A549 (cell line): Measurements from ENCODE around the gene GBE1. TPM values are rescaled to one million over a fixed set of nuclear protein-coding genes. Genes with fewer than 3 reads are reported as not detected.
A peak's percentile ranks its signal among the peaks of the same experiment; 100 is the strongest.

Experiments
- ATAC-seq, 2 experiments: fragments of 200-7000 bp in 1 of 2; fragments of >200 bp in 1 of 2; cut with Nextera tagmentation in 1 of 2; cut with Tn5 transposase in 1 of 2; 3 replicates each; pipeline versions ENCODE4 v1.8.0 to v1.9.1; 2018 to 2020; ENCODE audit warnings: mild to moderate bottlenecking in 1 of 2, moderate library complexity in 1 of 2
- CTCF ChIA-PET: fragments of 300-600 bp; sonication (Branson Sonifier 250); formaldehyde crosslinking; extraction: SDS; loops from one replicate; lab custom pipeline; 2021; ENCODE audit warnings: antibody characterized with exemption, inconsistent platforms; lab: Yijun Ruan, JAX
- POLR2A ChIA-PET: fragments of 350-600 bp; formaldehyde crosslinking; extraction: SDS; loops from one replicate; lab custom pipeline; 2021; ENCODE audit warnings: antibody characterized with exemption, inconsistent platforms; lab: Yijun Ruan, JAX
- DNase-seq, 2 experiments: peaks; one replicate each; pipeline versions ENCODE4 v3.0.0 to v3.0.0-alpha.2; 2011 to 2016; ENCODE audit warnings: low read depth in 1 of 2, low spot score in 1 of 2
- FAIRE-seq: peaks from 2 replicates; lab custom pipeline; 2011; peaks lifted over from hg19 to GRCh38; lab: Jason Lieb, UNC
- H3K27ac ChIP-seq, 2 experiments: fragments of >200 bp; sonication (Bioruptor Twin); formaldehyde crosslinking; 3 replicates each; pipeline ENCODE4 v1.5.1; 2016 to 2017
- H3K4me1 ChIP-seq: fragments of >200 bp; sonication (Bioruptor Twin); formaldehyde crosslinking; 3 replicates; pipeline ENCODE4 v1.6.1; 2016
- H3K4me2 ChIP-seq: fragments of >200 bp; sonication (Bioruptor Twin); formaldehyde crosslinking; 3 replicates; pipeline ENCODE4 v1.6.1; 2016
- H3K4me3 ChIP-seq: fragments of >200 bp; sonication (Bioruptor Twin); formaldehyde crosslinking; 3 replicates; pipeline ENCODE4 v1.5.1; 2016
- H3K9me3 ChIP-seq: fragments of >200 bp; sonication (Bioruptor Twin); formaldehyde crosslinking; 3 replicates; pipeline ENCODE4 v1.6.1; 2016
- BHLHE40 ChIP-seq: IDR thresholded peaks from 2 replicates; pipeline ENCODE4 v1.6.1; 2012; ENCODE audit warnings: low read depth, low read length, inconsistent platforms
- CHD2 ChIP-seq: fragments of 150-350 bp; IDR thresholded peaks from 2 replicates; pipeline ENCODE4 v1.6.1; 2014; ENCODE audit warnings: low read length; ENCODE audit not compliant: partially characterized antibody
- EHMT2 ChIP-seq: fragments of 200-600 bp; sonication (generic); IDR thresholded peaks from 2 replicates; pipeline ENCODE4 v1.6.1; 2016; ENCODE audit warnings: antibody characterized with exemption, low read depth, mild to moderate bottlenecking, moderate library complexity
- EP300 ChIP-seq, 2 experiments: fragments of >200 bp; sonication (Bioruptor Twin); formaldehyde crosslinking; IDR thresholded peaks; 2 replicates in 1 of 2; 3 replicates in 1 of 2; pipeline ENCODE4 v1.6.1; 2016 to 2017
- GATA3 ChIP-seq: IDR thresholded peaks from 2 replicates; pipeline ENCODE4 v1.6.1; 2012; ENCODE audit warnings: borderline replicate concordance
- JUN ChIP-seq, 2 experiments: fragments of >200 bp; sonication (Bioruptor Twin); formaldehyde crosslinking; IDR thresholded peaks; 2 replicates in 1 of 2; 3 replicates in 1 of 2; pipeline ENCODE4 v1.6.1; 2016 to 2017
- JUNB ChIP-seq: fragments of >200 bp; sonication (Bioruptor Twin); formaldehyde crosslinking; IDR thresholded peaks from 2 replicates; pipeline ENCODE4 v1.6.1; 2016
- KDM1A ChIP-seq: fragments of 200-600 bp; sonication (generic); IDR thresholded peaks from 2 replicates; pipeline ENCODE4 v1.6.1; 2016; ENCODE audit warnings: low read depth, mild to moderate bottlenecking
- MAFK ChIP-seq: fragments of 450-650 bp; IDR thresholded peaks from 2 replicates; pipeline ENCODE4 v1.6.1; 2014; ENCODE audit not compliant: partially characterized antibody
- POLR2AphosphoS2 ChIP-seq: conservative IDR thresholded peaks from 2 replicates; pipeline ENCODE4 v1.6.1; 2012; ENCODE audit warnings: low read length, improper control_type of control experiment, inconsistent platforms
- RAD21 ChIP-seq, 2 experiments: fragments of >200 bp in 1 of 2; sonication (Bioruptor Twin) in 1 of 2; formaldehyde crosslinking in 1 of 2; IDR thresholded peaks in 1 of 2; conservative IDR thresholded peaks in 1 of 2; 2 replicates in 1 of 2; 3 replicates in 1 of 2; pipeline ENCODE4 v1.6.1; 2012 to 2018; ENCODE audit warnings: inconsistent platforms in 1 of 2
- RFX5 ChIP-seq: fragments of 450-650 bp; IDR thresholded peaks from 2 replicates; pipeline ENCODE4 v1.7.1; 2014; ENCODE audit warnings: antibody characterized with exemption, mild to moderate bottlenecking, moderate library complexity
- SMC3 ChIP-seq: fragments of >200 bp; sonication (Bioruptor Twin); formaldehyde crosslinking; IDR thresholded peaks from 3 replicates; pipeline ENCODE4 v1.6.1; 2018; ENCODE audit warnings: inconsistent platforms
- SREBF2 ChIP-seq: fragments of 450-650 bp; IDR thresholded peaks from 2 replicates; pipeline ENCODE4 v1.6.1; 2014; ENCODE audit warnings: mild to moderate bottlenecking, moderate library complexity
- TP53 ChIP-seq: fragments of 250-450 bp; sonication (Bioruptor Pico); IDR thresholded peaks from 2 replicates; pipeline ENCODE4 v1.5.0; 2021; ENCODE audit warnings: mild to moderate bottlenecking, moderate library complexity
- ZC3H11A ChIP-seq: fragments of 450-650 bp; IDR thresholded peaks from 2 replicates; pipeline ENCODE4 v1.6.1; 2014; ENCODE audit warnings: antibody characterized with exemption, mild to moderate bottlenecking
- ZFP36 ChIP-seq: fragments of 450-650 bp; IDR thresholded peaks from 2 replicates; pipeline ENCODE4 v1.6.1; 2014; ENCODE audit warnings: borderline replicate concordance; ENCODE audit not compliant: partially characterized antibody
- WGBS: methylation state at CpG from one replicate; pipeline ENCODE4 v1.1.6; 2017; ENCODE audit errors: missing lambda C conversion rate; 5-methylcytosine and 5-hydroxymethylcytosine counted together
- polyA plus RNA-seq, 4 experiments: library from polyadenylated mRNA; depleted of rRNA in 3 of 4; stranded (reverse); fragments of >200 nt; fragmentation: RNase III in 1 of 4; extraction: RNeasy Plus Mini Kit Qiagen cat#74134 plus additional on column Dnase treatment in 1 of 4; gene quantifications; 2 replicates in 3 of 4; 3 replicates in 1 of 4; pipeline ENCODE4 v1.2.3, GENCODE V29; 2011 to 2017
- TF ChIP-seq, protein P1 (sequence below): fragments of >200 bp; sonication (Bioruptor Twin); formaldehyde crosslinking; IDR thresholded peaks from 2 replicates; pipeline ENCODE4 v1.6.1; 2016
- TF ChIP-seq, protein P2 (sequence below): fragments of >200 bp; sonication (Bioruptor Twin); formaldehyde crosslinking; IDR thresholded peaks from 3 replicates; pipeline ENCODE4 v1.5.1; 2016
- TF ChIP-seq, protein P3 (sequence below): fragments of 450-650 bp; IDR thresholded peaks from 2 replicates; pipeline ENCODE4 v1.6.1; 2014; ENCODE audit warnings: antibody characterized with exemption
- TF ChIP-seq, protein P4 (sequence below): IDR thresholded peaks from 2 replicates; pipeline ENCODE4 v1.6.1; 2012

Gene GBE1
- polyA plus RNA-seq, 2 of the 4 experiments (the other 2 are of a cell fraction) = 39.5 to 55.0 TPM

DNA sequence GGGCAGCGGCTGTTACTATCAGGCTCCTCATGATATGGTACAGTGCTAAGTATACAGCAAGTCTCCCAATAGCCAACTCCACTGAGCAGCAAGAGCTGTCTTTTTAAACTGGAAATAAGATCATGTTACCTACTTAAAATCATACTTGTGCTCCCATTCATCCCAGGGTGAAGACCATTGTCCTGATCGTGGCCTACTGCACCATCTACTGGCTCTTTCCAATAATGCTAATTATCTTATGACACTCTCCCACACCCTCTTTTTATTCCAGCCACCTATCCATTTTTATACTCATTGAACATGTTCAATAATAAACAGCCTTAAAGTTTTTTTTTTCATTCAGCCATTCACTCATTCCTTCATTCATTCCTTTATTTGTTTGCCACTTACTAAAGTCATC, 117.7 kb downstream of the GBE1 start:
- DNase-seq = peak in 1 of 2 experiments; percentile 25
- peak; percentile 78; a peak in 5 of 6 replicates for ATAC-seq
- no peak overlapping the region for H3K4me3 ChIP-seq
- no peak overlapping the region for H3K4me2 ChIP-seq
- no peak for FAIRE-seq
- no peak for TF ChIP-seq ZFP36
- no peak for TF ChIP-seq CHD2
- peak; percentile 35; the same call in 2 of the 3 replicates for TF ChIP-seq SMC3
- TF ChIP-seq, protein P1, sequence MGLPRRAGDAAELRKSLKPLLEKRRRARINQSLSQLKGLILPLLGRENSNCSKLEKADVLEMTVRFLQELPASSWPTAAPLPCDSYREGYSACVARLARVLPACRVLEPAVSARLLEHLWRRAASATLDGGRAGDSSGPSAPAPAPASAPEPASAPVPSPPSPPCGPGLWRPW = no peak
- TF ChIP-seq RAD21 (conservative IDR thresholded peaks at IDR 0.05 in 1 of 2, IDR thresholded peaks at IDR 0.05 in 1 of 2) = peak; percentile 49 to 62
- TF ChIP-seq, protein P2, sequence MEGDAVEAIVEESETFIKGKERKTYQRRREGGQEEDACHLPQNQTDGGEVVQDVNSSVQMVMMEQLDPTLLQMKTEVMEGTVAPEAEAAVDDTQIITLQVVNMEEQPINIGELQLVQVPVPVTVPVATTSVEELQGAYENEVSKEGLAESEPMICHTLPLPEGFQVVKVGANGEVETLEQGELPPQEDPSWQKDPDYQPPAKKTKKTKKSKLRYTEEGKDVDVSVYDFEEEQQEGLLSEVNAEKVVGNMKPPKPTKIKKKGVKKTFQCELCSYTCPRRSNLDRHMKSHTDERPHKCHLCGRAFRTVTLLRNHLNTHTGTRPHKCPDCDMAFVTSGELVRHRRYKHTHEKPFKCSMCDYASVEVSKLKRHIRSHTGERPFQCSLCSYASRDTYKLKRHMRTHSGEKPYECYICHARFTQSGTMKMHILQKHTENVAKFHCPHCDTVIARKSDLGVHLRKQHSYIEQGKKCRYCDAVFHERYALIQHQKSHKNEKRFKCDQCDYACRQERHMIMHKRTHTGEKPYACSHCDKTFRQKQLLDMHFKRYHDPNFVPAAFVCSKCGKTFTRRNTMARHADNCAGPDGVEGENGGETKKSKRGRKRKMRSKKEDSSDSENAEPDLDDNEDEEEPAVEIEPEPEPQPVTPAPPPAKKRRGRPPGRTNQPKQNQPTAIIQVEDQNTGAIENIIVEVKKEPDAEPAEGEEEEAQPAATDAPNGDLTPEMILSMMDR = peak; percentile 31
- TF ChIP-seq, all 56 proteins: peak for 3
- Histone ChIP-seq H3K4me1 (no peaks in the 10 kb centered on the region; the same call in 2 of the 3 replicates), H3K27ac (no peak overlapping the region), H3K9me3 (no peaks in the 10 kb centered on the region)
- ChIA-PET CTCF (interaction anchor here (0.7 to 1.5 kb wide), 5 partner anchors 29 to 490 kb away, joined by 3 to 8 read pairs (median 3); no protein-coding TSS in a partner anchor), POLR2A (no interaction called here)
- WGBS = 69% methylated on average over 2 of the region's 2 CpGs

DNA sequence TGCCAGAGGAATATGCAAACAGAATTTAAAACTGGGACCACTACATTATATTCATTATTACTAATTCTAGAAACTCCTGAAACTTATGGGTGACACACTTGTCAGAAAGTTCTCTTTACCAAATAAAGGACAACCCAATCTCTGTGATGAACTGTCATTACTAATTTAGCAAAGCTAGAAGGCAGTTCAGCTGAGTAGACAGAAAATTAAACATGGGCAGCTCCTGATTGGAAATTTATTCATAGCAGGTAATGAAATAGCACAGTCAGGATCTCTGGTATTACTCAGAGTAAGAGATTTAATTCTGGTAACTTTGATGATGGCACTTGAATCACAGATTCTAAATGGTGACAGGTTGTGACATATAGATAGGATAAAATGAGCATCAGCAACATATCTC, 123.0 kb downstream of the GBE1 start:
- FAIRE-seq = no peak

DNA sequence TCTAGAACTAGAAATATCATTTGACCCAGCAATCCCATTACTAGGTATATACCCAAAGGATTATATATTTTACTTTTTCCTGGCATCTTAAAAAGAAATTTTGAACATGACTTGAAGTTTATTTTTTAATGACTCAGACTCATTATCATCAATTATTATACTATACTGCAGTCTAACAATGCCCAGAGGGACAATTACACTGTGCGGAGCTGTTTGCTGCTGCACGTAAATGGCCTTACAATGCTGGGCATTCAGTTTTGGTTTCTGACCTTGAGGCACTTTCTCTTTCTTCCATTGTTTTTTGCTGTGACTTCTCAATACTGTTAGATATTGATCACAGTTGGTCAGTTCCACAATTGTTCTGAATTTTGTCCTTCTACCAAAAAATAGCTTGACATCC, 128.8 kb downstream of the GBE1 start:
- H3K4me1 ChIP-seq = no peaks in the 10 kb centered on the region
- DNase-seq (no peak), ATAC-seq (no peak), FAIRE-seq (no peak)
- no peak overlapping the region for H3K27ac ChIP-seq
- 93% methylated on average over 2 of the region's 2 CpGs for WGBS
- H3K4me2 ChIP-seq = no peak overlapping the region
- no peaks in the 10 kb centered on the region for H3K9me3 ChIP-seq
- ChIA-PET POLR2A (no interaction called here), CTCF (no interaction called here)
- TF ChIP-seq EP300 (IDR thresholded peaks at IDR 0.05) (no peak), EHMT2 (no peak), ZC3H11A (no peak), POLR2AphosphoS2 (no peak), SREBF2 (no peak), RFX5 (no peak), GATA3 (no peak), BHLHE40 (no peak), JUNB (no peak), KDM1A (no peak), RAD21 (conservative IDR thresholded peaks at IDR 0.05 in 1 of 2, IDR thresholded peaks at IDR 0.05 in 1 of 2) (no peak), JUN (IDR thresholded peaks at IDR 0.05) (no peak)
- TF ChIP-seq, protein P3, sequence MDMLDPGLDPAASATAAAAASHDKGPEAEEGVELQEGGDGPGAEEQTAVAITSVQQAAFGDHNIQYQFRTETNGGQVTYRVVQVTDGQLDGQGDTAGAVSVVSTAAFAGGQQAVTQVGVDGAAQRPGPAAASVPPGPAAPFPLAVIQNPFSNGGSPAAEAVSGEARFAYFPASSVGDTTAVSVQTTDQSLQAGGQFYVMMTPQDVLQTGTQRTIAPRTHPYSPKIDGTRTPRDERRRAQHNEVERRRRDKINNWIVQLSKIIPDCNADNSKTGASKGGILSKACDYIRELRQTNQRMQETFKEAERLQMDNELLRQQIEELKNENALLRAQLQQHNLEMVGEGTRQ = no peak
- TF ChIP-seq, protein P1 = no peak
- TF ChIP-seq, protein P4, sequence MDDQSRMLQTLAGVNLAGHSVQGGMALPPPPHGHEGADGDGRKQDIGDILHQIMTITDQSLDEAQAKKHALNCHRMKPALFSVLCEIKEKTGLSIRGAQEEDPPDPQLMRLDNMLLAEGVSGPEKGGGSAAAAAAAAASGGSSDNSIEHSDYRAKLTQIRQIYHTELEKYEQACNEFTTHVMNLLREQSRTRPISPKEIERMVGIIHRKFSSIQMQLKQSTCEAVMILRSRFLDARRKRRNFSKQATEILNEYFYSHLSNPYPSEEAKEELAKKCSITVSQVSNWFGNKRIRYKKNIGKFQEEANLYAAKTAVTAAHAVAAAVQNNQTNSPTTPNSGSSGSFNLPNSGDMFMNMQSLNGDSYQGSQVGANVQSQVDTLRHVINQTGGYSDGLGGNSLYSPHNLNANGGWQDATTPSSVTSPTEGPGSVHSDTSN = no peak
- H3K4me3 ChIP-seq = no peak overlapping the region

More for the DNA sequence above, 123.0 kb downstream of the GBE1 start:
- H3K4me1 ChIP-seq = no peaks in the 10 kb centered on the region
- ChIA-PET CTCF (interaction anchor here (1.4 kb wide), 1 partner anchor 148 kb away, joined by 5 read pairs; no protein-coding TSS in a partner anchor), POLR2A (no interaction called here)
- H3K27ac ChIP-seq = no peak overlapping the region
- TF ChIP-seq MAFK (peak; percentile 60), TP53 (CRISPR knock-in tag) (no peak), RFX5 (no peak)
- H3K9me3 ChIP-seq = no peaks in the 10 kb centered on the region
- DNase-seq (no peak), ATAC-seq (no peak)
- H3K4me2 ChIP-seq = no peak overlapping the region
- H3K4me3 ChIP-seq = no peak overlapping the region
